Measurements from ENCODE around the gene DUSP22.

- no peak for TF ChIP-seq POLR2AphosphoS5 (IDR thresholded peaks at IDR 0.05; ENCODE audit: low read depth, low read length)
- TF ChIP-seq CTCF (IDR thresholded peaks at IDR 0.05 in 2 of 3, conservative IDR thresholded peaks at IDR 0.05 in 1 of 3; ENCODE audit: borderline replicate concordance in 1 of 3, insufficient read depth in 1 of 3, low read depth in 2 of 3, low read length in 2 of 3), result no peak
- no peak for TF ChIP-seq POLR2A (IDR thresholded peaks at IDR 0.05; ENCODE audit: borderline replicate concordance, extremely low read depth, insufficient read depth, insufficient read length)
- TF ChIP-seq EZH2 (IDR thresholded peaks at IDR 0.05), result no peak
- no peak for TF ChIP-seq EZH2phosphoT487 (IDR thresholded peaks at IDR 0.05; ENCODE audit: borderline replicate concordance)
Observed at GRCh38 chr6:380234-381218, 88.2 kb downstream of the DUSP22 start.
